Neural cell (in vitro differentiated cells): Measurements from ENCODE around the gene RAB32. TPM values are rescaled to one million over a fixed set of nuclear protein-coding genes. Genes with fewer than 3 reads are reported as not detected.

ENCODE experiments used
- H2AFZ ChIP-seq: fragments of 200-600, 300-800 bp; sonication (generic), shearing (Covaris generic); 2 replicates; pipeline ENCODE4 v1.6.0; 2014; ENCODE audit warnings: low read depth, mild to moderate bottlenecking, antibody characterized with exemption, low read length, moderate library complexity
- H3F3A ChIP-seq: fragments of 200-600 bp; shearing (Covaris generic); 2 replicates; pipeline ENCODE4 v1.6.1; 2016; ENCODE audit warnings: mild to moderate bottlenecking, moderate library complexity, mixed read lengths, antibody characterized with exemption, low read length; ENCODE audit not compliant: insufficient read depth, poor library complexity, severe bottlenecking
- H3K27ac ChIP-seq: fragments of 200-600, 300-800 bp; sonication (generic), shearing (Covaris generic); 2 replicates; pipeline ENCODE4 v1.5.1; 2014; ENCODE audit warnings: mild to moderate bottlenecking, low read length, moderate library complexity
- H3K27me3 ChIP-seq: fragments of 300-800, 200-600 bp; sonication (generic), shearing (Covaris generic); 2 replicates; pipeline ENCODE4 v1.6.0; 2014; ENCODE audit warnings: mild to moderate bottlenecking, low read depth, low read length, moderate library complexity; ENCODE audit not compliant: insufficient read depth
- H3K36me3 ChIP-seq: fragments of 300-800, 200-600 bp; sonication (generic), shearing (Covaris generic); 2 replicates; pipeline ENCODE4 v1.5.1; 2014; ENCODE audit warnings: mild to moderate bottlenecking, antibody characterized with exemption, low read length, moderate library complexity; ENCODE audit not compliant: insufficient read depth
- H3K4me2 ChIP-seq: fragments of 300-800, 200-600 bp; sonication (generic), shearing (Covaris generic); 2 replicates; pipeline ENCODE4 v1.6.0; 2014; ENCODE audit warnings: mild to moderate bottlenecking, low read length
- H3K4me3 ChIP-seq: fragments of 300-800, 200-600 bp; sonication (generic), shearing (Covaris generic); 2 replicates; pipeline ENCODE4 v1.5.1; 2014; ENCODE audit warnings: mild to moderate bottlenecking, low read length, moderate library complexity
- H3K79me2 ChIP-seq: fragments of 200-600 bp; shearing (Covaris generic); replicated peaks from 2 replicates; pipeline ENCODE4 v1.6.0; 2014; ENCODE audit warnings: mild to moderate bottlenecking, low read length, moderate library complexity; ENCODE audit not compliant: insufficient read depth
- H3K9ac ChIP-seq: fragments of 300-800, 200-600 bp; sonication (generic), shearing (Covaris generic); 2 replicates; pipeline ENCODE4 v1.6.1; 2016; ENCODE audit warnings: mild to moderate bottlenecking, low read length, mixed read lengths
- H3K9me2 ChIP-seq: fragments of 200-600 bp; shearing (Covaris generic); 2 replicates; pipeline ENCODE4 v1.6.1; 2016; ENCODE audit warnings: mild to moderate bottlenecking, low read length, mixed read lengths; ENCODE audit not compliant: insufficient read depth
- H3K9me3 ChIP-seq: fragments of 200-600, 300-800 bp; sonication (generic), shearing (Covaris generic); 2 replicates; pipeline ENCODE4 v1.6.1; 2016; ENCODE audit warnings: mild to moderate bottlenecking, mixed run types, low read length, moderate library complexity, mixed read lengths
- H4K20me1 ChIP-seq: fragments of 200-600 bp; shearing (Covaris generic); 2 replicates; pipeline ENCODE4 v1.6.1; 2016; ENCODE audit warnings: mild to moderate bottlenecking, mixed run types; ENCODE audit not compliant: insufficient read depth
- CTCF ChIP-seq: fragments of 450-650 bp; IDR thresholded peaks from 2 replicates; pipeline ENCODE4 v1.5.1; 2014; ENCODE audit warnings: antibody characterized with exemption, mild to moderate bottlenecking, moderate library complexity; ENCODE audit not compliant: poor library complexity, severe bottlenecking
- EP300 ChIP-seq: fragments of 450-650 bp; conservative IDR thresholded peaks from 2 replicates; pipeline ENCODE4 v1.6.1; 2014; ENCODE audit warnings: antibody characterized with exemption, mild to moderate bottlenecking, moderate library complexity; ENCODE audit not compliant: poor library complexity, severe bottlenecking
- EZH2 ChIP-seq: fragments of 200-600, 300-800 bp; shearing (Covaris generic), sonication (generic); IDR thresholded peaks from 2 replicates; pipeline ENCODE4 v1.6.1; 2014; ENCODE audit warnings: antibody characterized with exemption, low read length, borderline replicate concordance, mild to moderate bottlenecking; ENCODE audit not compliant: insufficient read depth, poor library complexity, severe bottlenecking
- MXI1 ChIP-seq: fragments of 450-650 bp; conservative IDR thresholded peaks from 2 replicates; pipeline ENCODE4 v1.6.1; 2014; ENCODE audit warnings: antibody characterized with exemption, mild to moderate bottlenecking; ENCODE audit not compliant: poor library complexity, severe bottlenecking
- POLR2AphosphoS5 ChIP-seq: IDR thresholded peaks from 2 replicates; pipeline ENCODE4 v1.6.1; 2012
- RAD21 ChIP-seq: fragments of 450-650 bp; conservative IDR thresholded peaks from 2 replicates; pipeline ENCODE4 v1.6.1; 2014; ENCODE audit warnings: antibody characterized with exemption, mild to moderate bottlenecking, moderate library complexity
- SMC3 ChIP-seq: fragments of 450-650 bp; conservative IDR thresholded peaks from 2 replicates; pipeline ENCODE4 v1.6.1; 2014; ENCODE audit warnings: antibody characterized with exemption, mild to moderate bottlenecking, moderate library complexity; ENCODE audit not compliant: poor library complexity
- TAF1 ChIP-seq: IDR thresholded peaks from 2 replicates; pipeline ENCODE4 v1.6.1; 2012; ENCODE audit warnings: low read depth
- polyA plus RNA-seq: library from polyadenylated mRNA; depleted of rRNA; stranded (reverse); fragments of >200 nt; gene quantifications from 2 replicates; pipeline ENCODE4 v1.2.3, GENCODE V29; 2014
- TF ChIP-seq, protein P1 (sequence below): IDR thresholded peaks from 2 replicates; pipeline ENCODE4 v1.6.1; 2012; ENCODE audit warnings: borderline replicate concordance

RAB32 gene
- polyA plus RNA-seq, 1 donor from 2014 or later = 1.8 TPM

DNA sequence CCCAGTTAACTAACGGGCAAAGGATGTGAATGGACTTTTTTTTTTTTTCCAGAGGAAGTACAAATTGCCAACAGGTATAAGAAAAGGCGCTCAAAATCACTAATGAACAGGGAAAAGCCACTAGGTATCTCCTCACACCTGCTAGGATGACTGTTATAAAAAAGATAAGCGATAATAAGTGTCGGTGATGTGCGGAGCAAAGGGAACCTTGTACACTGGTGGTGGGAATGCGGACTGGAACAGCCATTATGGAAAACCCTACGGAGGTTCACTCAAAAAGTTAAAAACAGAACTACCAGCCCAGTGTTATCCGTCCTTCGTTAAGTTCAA is 787 bp upstream of the RAB32 start:
- H3K9ac ChIP-seq = no peak overlapping the region
- no peak overlapping the region for H3K27ac ChIP-seq
- no peaks in the 10 kb centered on the region for H3K79me2 ChIP-seq

DNA sequence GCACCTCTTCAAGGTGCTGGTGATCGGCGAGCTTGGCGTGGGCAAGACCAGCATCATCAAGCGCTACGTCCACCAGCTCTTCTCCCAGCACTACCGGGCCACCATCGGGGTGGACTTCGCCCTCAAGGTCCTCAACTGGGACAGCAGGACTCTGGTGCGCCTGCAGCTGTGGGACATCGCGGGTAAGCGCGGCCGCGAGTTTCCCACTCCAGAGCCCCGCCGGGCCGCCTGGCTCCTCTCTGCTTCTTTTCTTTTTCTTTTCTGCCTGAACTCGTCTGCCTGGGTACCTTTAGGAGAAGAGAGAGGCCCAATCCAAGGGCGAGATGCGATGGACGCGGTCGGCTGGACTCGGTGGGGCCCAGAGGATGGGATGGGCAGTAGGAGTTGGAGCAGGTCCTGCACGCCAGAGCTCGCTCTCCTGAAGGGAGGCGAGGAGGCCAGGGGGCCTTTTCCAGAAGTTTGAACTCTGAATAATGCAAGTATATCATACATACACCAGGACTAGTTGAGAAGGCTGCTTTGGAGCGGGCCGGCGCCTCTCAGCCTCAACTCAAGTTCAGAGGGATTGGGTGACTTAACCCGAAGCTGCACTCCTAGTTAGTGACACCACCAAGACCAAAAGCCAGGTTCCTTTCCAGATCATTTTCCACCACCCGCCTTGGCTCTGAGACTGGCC is 445 bp downstream of the RAB32 start:
- no peaks in the 10 kb centered on the region for H3K36me3 ChIP-seq
- no peak overlapping the region for H2AFZ ChIP-seq
- no peak overlapping the region for H3K4me2 ChIP-seq
- H3F3A ChIP-seq = no peaks in the 10 kb centered on the region
- H3K27ac ChIP-seq = no peak overlapping the region
- H3K9me2 ChIP-seq = no peaks in the 10 kb centered on the region
- H3K9ac ChIP-seq = no peak overlapping the region
- no peaks in the 10 kb centered on the region for H3K79me2 ChIP-seq
- H4K20me1 ChIP-seq = no peaks in the 10 kb centered on the region
- peak overlapping the region; percentile 56 for H3K4me3 ChIP-seq
- no peaks in the 10 kb centered on the region for H3K9me3 ChIP-seq
- peaks cover 22% of the 10 kb centered on the region for H3K27me3 ChIP-seq
- no peak for TF ChIP-seq MXI1
- TF ChIP-seq, protein P1, sequence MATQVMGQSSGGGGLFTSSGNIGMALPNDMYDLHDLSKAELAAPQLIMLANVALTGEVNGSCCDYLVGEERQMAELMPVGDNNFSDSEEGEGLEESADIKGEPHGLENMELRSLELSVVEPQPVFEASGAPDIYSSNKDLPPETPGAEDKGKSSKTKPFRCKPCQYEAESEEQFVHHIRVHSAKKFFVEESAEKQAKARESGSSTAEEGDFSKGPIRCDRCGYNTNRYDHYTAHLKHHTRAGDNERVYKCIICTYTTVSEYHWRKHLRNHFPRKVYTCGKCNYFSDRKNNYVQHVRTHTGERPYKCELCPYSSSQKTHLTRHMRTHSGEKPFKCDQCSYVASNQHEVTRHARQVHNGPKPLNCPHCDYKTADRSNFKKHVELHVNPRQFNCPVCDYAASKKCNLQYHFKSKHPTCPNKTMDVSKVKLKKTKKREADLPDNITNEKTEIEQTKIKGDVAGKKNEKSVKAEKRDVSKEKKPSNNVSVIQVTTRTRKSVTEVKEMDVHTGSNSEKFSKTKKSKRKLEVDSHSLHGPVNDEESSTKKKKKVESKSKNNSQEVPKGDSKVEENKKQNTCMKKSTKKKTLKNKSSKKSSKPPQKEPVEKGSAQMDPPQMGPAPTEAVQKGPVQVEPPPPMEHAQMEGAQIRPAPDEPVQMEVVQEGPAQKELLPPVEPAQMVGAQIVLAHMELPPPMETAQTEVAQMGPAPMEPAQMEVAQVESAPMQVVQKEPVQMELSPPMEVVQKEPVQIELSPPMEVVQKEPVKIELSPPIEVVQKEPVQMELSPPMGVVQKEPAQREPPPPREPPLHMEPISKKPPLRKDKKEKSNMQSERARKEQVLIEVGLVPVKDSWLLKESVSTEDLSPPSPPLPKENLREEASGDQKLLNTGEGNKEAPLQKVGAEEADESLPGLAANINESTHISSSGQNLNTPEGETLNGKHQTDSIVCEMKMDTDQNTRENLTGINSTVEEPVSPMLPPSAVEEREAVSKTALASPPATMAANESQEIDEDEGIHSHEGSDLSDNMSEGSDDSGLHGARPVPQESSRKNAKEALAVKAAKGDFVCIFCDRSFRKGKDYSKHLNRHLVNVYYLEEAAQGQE = no peak
- TF ChIP-seq TAF1 = no peak
- no peak for TF ChIP-seq RAD21
- TF ChIP-seq CTCF = no peak
- no peak for TF ChIP-seq SMC3
- TF ChIP-seq EP300 = no peak
- no peak for TF ChIP-seq POLR2AphosphoS5

More for the DNA sequence above, 787 bp upstream of the RAB32 start:
- Histone ChIP-seq H4K20me1 (no peaks in the 10 kb centered on the region), H3K4me3 (peak overlapping the region; percentile 48), H3K36me3 (no peaks in the 10 kb centered on the region), H3F3A (no peaks in the 10 kb centered on the region), H3K4me2 (no peak overlapping the region), H3K9me3 (no peaks in the 10 kb centered on the region), H3K9me2 (no peaks in the 10 kb centered on the region), H2AFZ (no peak overlapping the region), H3K27me3 (peaks cover 22% of the 10 kb centered on the region)
- no peak for TF ChIP-seq POLR2AphosphoS5
- TF ChIP-seq EP300 = no peak
- no peak for TF ChIP-seq TAF1
- no peak for TF ChIP-seq EZH2
- TF ChIP-seq, protein P1 = no peak
- TF ChIP-seq SMC3 = no peak
- TF ChIP-seq MXI1 = no peak
- no peak for TF ChIP-seq RAD21
- no peak for TF ChIP-seq CTCF
